ENCODE data around the gene OCIAD1. TPM values are rescaled to one million over a fixed set of nuclear protein-coding genes. Genes with fewer than 3 reads are reported as not detected.
"Not testable (repeated sequence)": the region's sequence is repeated elsewhere in the genome, so short reads cannot be mapped to it uniquely, and the experiment has no call there.

OCIAD1 gene
- total RNA-seq, 2 experiments from 2014 or later, result 91.9 to 99.0 TPM

- no peak for DNase-seq
- Mint-ChIP-seq H3K4me3 (no peak overlapping the region), H3K9me3 (peaks cover 7% of the 10 kb centered on the region), H3K4me1 (ENCODE audit: low read depth) (peaks cover 4% of the 10 kb centered on the region), H3K36me3 (ENCODE audit: low read depth) (peaks cover 20% of the 10 kb centered on the region), H3K27me3 (ENCODE audit: low read depth) (no peaks in the 10 kb centered on the region), H3K27ac (no peak overlapping the region)
- intact Hi-C loops (cut with micrococcal nuclease), result no loop called here
- CTCF ChIA-PET, result no interaction called here
These were observed 31.8 kb downstream of the OCIAD1 start for GRCh38 chr4:48862661-48863060.

GRCh38 chr4:48863728-48864127 lies 32.8 kb downstream of the OCIAD1 start:
- intact Hi-C loops (cut with micrococcal nuclease), result no loop called here
- H3K27ac Mint-ChIP-seq, result no peak overlapping the region
- no peaks in the 10 kb centered on the region for H3K27me3 Mint-ChIP-seq (ENCODE audit: low read depth)
- H3K36me3 Mint-ChIP-seq (ENCODE audit: low read depth), result peaks cover 16% of the 10 kb centered on the region
- peaks cover 7% of the 10 kb centered on the region for H3K9me3 Mint-ChIP-seq
- CTCF ChIA-PET, result no interaction called here
- no peak overlapping the region for H3K4me3 Mint-ChIP-seq
- no peak for DNase-seq
- no peaks in the 10 kb centered on the region for H3K4me1 Mint-ChIP-seq (ENCODE audit: low read depth)

- DNase-seq; H3K4me1 Mint-ChIP-seq (ENCODE audit: low read depth); intact Hi-C loops (cut with micrococcal nuclease); H3K4me3 Mint-ChIP-seq; H3K9me3 Mint-ChIP-seq; H3K27me3 Mint-ChIP-seq (ENCODE audit: low read depth); CTCF ChIA-PET; H3K27ac Mint-ChIP-seq: not testable (repeated sequence)
- H3K36me3 Mint-ChIP-seq (ENCODE audit: low read depth), result peaks cover 20% of the 10 kb centered on the region
These were observed 33.8 kb downstream of the OCIAD1 start for GRCh38 chr4:48864696-48865095.

GRCh38 chr4:48877827-48878535 lies 47.1 kb downstream of the OCIAD1 start:
- Mint-ChIP-seq H3K9me3 (peaks cover 3% of the 10 kb centered on the region), H3K4me1 (ENCODE audit: low read depth) (no peaks in the 10 kb centered on the region), H3K27me3 (ENCODE audit: low read depth) (no peaks in the 10 kb centered on the region), H3K36me3 (ENCODE audit: low read depth) (peaks cover 8% of the 10 kb centered on the region), H3K27ac (no peak overlapping the region), H3K4me3 (no peak overlapping the region)
- intact Hi-C loops (cut with micrococcal nuclease), result loop anchor here (1.0 kb wide), 1 partner anchor 85 kb away; no protein-coding TSS in a partner anchor
- peak; percentile 8 for DNase-seq
- CTCF ChIA-PET, result interaction anchor here (0.5 kb wide), 1 partner anchor 54 kb away, joined by 3 read pairs; no protein-coding TSS in a partner anchor

- H3K4me1 Mint-ChIP-seq (ENCODE audit: low read depth), result no peaks in the 10 kb centered on the region
- peaks cover 6% of the 10 kb centered on the region for H3K36me3 Mint-ChIP-seq (ENCODE audit: low read depth)
- intact Hi-C loops (cut with micrococcal nuclease), result no loop called here
- no peak overlapping the region for H3K4me3 Mint-ChIP-seq
- H3K27ac Mint-ChIP-seq, result no peak overlapping the region
- no peaks in the 10 kb centered on the region for H3K9me3 Mint-ChIP-seq
- H3K27me3 Mint-ChIP-seq (ENCODE audit: low read depth), result no peaks in the 10 kb centered on the region
- CTCF ChIA-PET, result no interaction called here
- DNase-seq, result no peak
These were observed 48.9 kb downstream of the OCIAD1 start for GRCh38 chr4:48879561-48880442.

GRCh38 chr4:48881646-48882045 lies 50.8 kb downstream of the OCIAD1 start:
- DNase-seq; H3K36me3 Mint-ChIP-seq (ENCODE audit: low read depth); H3K27me3 Mint-ChIP-seq (ENCODE audit: low read depth); H3K4me3 Mint-ChIP-seq; H3K27ac Mint-ChIP-seq; H3K9me3 Mint-ChIP-seq; intact Hi-C loops (cut with micrococcal nuclease); H3K4me1 Mint-ChIP-seq (ENCODE audit: low read depth); CTCF ChIA-PET: not testable (repeated sequence)

GRCh38 chr4:48889750-48890149 lies 58.9 kb downstream of the OCIAD1 start:
- DNase-seq; intact Hi-C loops (cut with micrococcal nuclease); H3K4me1 Mint-ChIP-seq (ENCODE audit: low read depth); CTCF ChIA-PET; H3K4me3 Mint-ChIP-seq; H3K27ac Mint-ChIP-seq; H3K27me3 Mint-ChIP-seq (ENCODE audit: low read depth): not testable (repeated sequence)
- peaks cover 20% of the 10 kb centered on the region for H3K9me3 Mint-ChIP-seq
- peaks cover 61% of the 10 kb centered on the region for H3K36me3 Mint-ChIP-seq (ENCODE audit: low read depth)

GRCh38 chr4:48891028-48891619 lies 60.2 kb downstream of the OCIAD1 start:
- H3K27ac Mint-ChIP-seq, result no peak overlapping the region
- intact Hi-C loops (cut with micrococcal nuclease), result no loop called here
- H3K9me3 Mint-ChIP-seq, result peaks cover 20% of the 10 kb centered on the region
- peaks cover 70% of the 10 kb centered on the region for H3K36me3 Mint-ChIP-seq (ENCODE audit: low read depth)
- CTCF ChIA-PET, result interaction anchor here (0.5 to 0.6 kb wide), 2 partner anchors 72 to 115 kb away, joined by 3 to 4 read pairs; no protein-coding TSS in a partner anchor
- H3K4me1 Mint-ChIP-seq (ENCODE audit: low read depth), result no peaks in the 10 kb centered on the region
- no peak overlapping the region for H3K4me3 Mint-ChIP-seq
- no peak for DNase-seq
- H3K27me3 Mint-ChIP-seq (ENCODE audit: low read depth), result no peaks in the 10 kb centered on the region

- no peaks in the 10 kb centered on the region for H3K9me3 Mint-ChIP-seq
- H3K36me3 Mint-ChIP-seq (ENCODE audit: low read depth), result peaks cover 58% of the 10 kb centered on the region
- no peak overlapping the region for H3K4me3 Mint-ChIP-seq
- DNase-seq, result no peak
- intact Hi-C loops (cut with micrococcal nuclease), result loop anchor here (2.0 kb wide), 1 partner anchor 318 kb away; no protein-coding TSS in a partner anchor
- CTCF ChIA-PET, result no interaction called here
- H3K4me1 Mint-ChIP-seq (ENCODE audit: low read depth), result peaks cover 26% of the 10 kb centered on the region
- no peak overlapping the region for H3K27ac Mint-ChIP-seq
- H3K27me3 Mint-ChIP-seq (ENCODE audit: low read depth), result no peaks in the 10 kb centered on the region
These were observed 66.0 kb downstream of the OCIAD1 start for GRCh38 chr4:48896845-48897244.

GRCh38 chr4:48898733-48899431 lies 68.0 kb downstream of the OCIAD1 start:
- Mint-ChIP-seq H3K36me3 (ENCODE audit: low read depth) (peaks cover 54% of the 10 kb centered on the region), H3K9me3 (no peaks in the 10 kb centered on the region), H3K27ac (peak overlapping the region; percentile 77), H3K4me3 (peak overlapping the region; percentile 16), H3K27me3 (ENCODE audit: low read depth) (no peaks in the 10 kb centered on the region), H3K4me1 (ENCODE audit: low read depth) (peaks cover 35% of the 10 kb centered on the region)
- DNase-seq, result no peak
- intact Hi-C loops (cut with micrococcal nuclease), result loop anchor here (1.0 to 2.0 kb wide), 4 partner anchors 10 to 400 kb away; partner anchors contain the start of genes FRYL and OCIAD1
- CTCF ChIA-PET, result interaction anchor here (1.0 to 1.6 kb wide), 4 partner anchors 8 to 162 kb away, joined by 3 to 4 read pairs (median 4); partner anchors contain the start of gene OCIAD2

GRCh38 chr4:48899432-48899749 lies 68.5 kb downstream of the OCIAD1 start:
- Mint-ChIP-seq H3K4me1 (ENCODE audit: low read depth) (peaks cover 40% of the 10 kb centered on the region), H3K27me3 (ENCODE audit: low read depth) (no peaks in the 10 kb centered on the region), H3K27ac (peak overlapping the region; percentile 77), H3K4me3 (peak overlapping the region; percentile 16), H3K36me3 (ENCODE audit: low read depth) (peaks cover 52% of the 10 kb centered on the region), H3K9me3 (no peaks in the 10 kb centered on the region)
- CTCF ChIA-PET, result no interaction called here
- intact Hi-C loops (cut with micrococcal nuclease), result loop anchor here (1.0 to 2.0 kb wide), 4 partner anchors 10 to 401 kb away; partner anchors contain the start of genes FRYL and OCIAD1
- no peak for DNase-seq

- CTCF ChIA-PET, result no interaction called here
- H3K4me1 Mint-ChIP-seq (ENCODE audit: low read depth), result peaks cover 45% of the 10 kb centered on the region
- intact Hi-C loops (cut with micrococcal nuclease), result loop anchor here (1.0 to 10.0 kb wide), 5 partner anchors 9 to 855 kb away; partner anchors contain the start of genes FRYL and OCIAD1
- no peaks in the 10 kb centered on the region for H3K27me3 Mint-ChIP-seq (ENCODE audit: low read depth)
- H3K27ac Mint-ChIP-seq, result peak overlapping the region; percentile 77
- no peak for DNase-seq
- H3K4me3 Mint-ChIP-seq, result no peak overlapping the region
- peaks cover 50% of the 10 kb centered on the region for H3K36me3 Mint-ChIP-seq (ENCODE audit: low read depth)
- H3K9me3 Mint-ChIP-seq, result no peaks in the 10 kb centered on the region
These were observed 69.1 kb downstream of the OCIAD1 start for GRCh38 chr4:48899950-48900349.

All from activated naive CD4-positive, alpha-beta T cell treated with anti-CD3 and anti-CD28 coated beads for 36 hours (primary cell).